ENCODE data around the gene SUSD6.

- no peak for TF ChIP-seq REST (IDR thresholded peaks at IDR 0.05; ENCODE audit: unreplicated experiment)
- TF ChIP-seq POLR2AphosphoS5 (IDR thresholded peaks at IDR 0.05; ENCODE audit: low read depth): peak; percentile 59
- no peak for TF ChIP-seq JUNB (IDR thresholded peaks at IDR 0.05; ENCODE audit: unreplicated experiment)
- TF ChIP-seq EZH2 (IDR thresholded peaks at IDR 0.05; ENCODE audit: low read depth, unreplicated experiment): no peak
- no peak for TF ChIP-seq CTCF (conservative IDR thresholded peaks at IDR 0.05; ENCODE audit: low read depth in 2 of 2)
- no peak for TF ChIP-seq ETS1 (IDR thresholded peaks at IDR 0.05)
- no peak for TF ChIP-seq NANOG (IDR thresholded peaks at IDR 0.05; ENCODE audit: borderline replicate concordance)
- TF ChIP-seq CREB1 (CRISPR knock-in tag; IDR thresholded peaks at IDR 0.05; ENCODE audit: low read depth): peak; percentile 50
- no peak for TF ChIP-seq ZNF114 (CRISPR knock-in tag; IDR thresholded peaks at IDR 0.05)
- no peak for TF ChIP-seq EZH2phosphoT487 (IDR thresholded peaks at IDR 0.05; ENCODE audit: unreplicated experiment)
- TF ChIP-seq STAT1 (IDR thresholded peaks at IDR 0.05; ENCODE audit: unreplicated experiment): no peak
These were observed at the start of gene SUSD6 for GRCh38 chr14:69611172-69612013.

Data from GM23338 (cell line).